Measurements from ENCODE around the gene RASA4B. TPM values are rescaled to one million over a fixed set of nuclear protein-coding genes. Genes with fewer than 3 reads are reported as not detected.
A peak's percentile ranks its signal among the peaks of the same experiment; 100 is the strongest.
"Not testable (repeated sequence)": the region's sequence is repeated elsewhere in the genome, so short reads cannot be mapped to it uniquely, and the experiment has no call there.

The RASA4B gene
- total and polyA plus RNA-seq, 2 experiments from 2014 or later, result 1.0 to 1.1 TPM

DNA sequence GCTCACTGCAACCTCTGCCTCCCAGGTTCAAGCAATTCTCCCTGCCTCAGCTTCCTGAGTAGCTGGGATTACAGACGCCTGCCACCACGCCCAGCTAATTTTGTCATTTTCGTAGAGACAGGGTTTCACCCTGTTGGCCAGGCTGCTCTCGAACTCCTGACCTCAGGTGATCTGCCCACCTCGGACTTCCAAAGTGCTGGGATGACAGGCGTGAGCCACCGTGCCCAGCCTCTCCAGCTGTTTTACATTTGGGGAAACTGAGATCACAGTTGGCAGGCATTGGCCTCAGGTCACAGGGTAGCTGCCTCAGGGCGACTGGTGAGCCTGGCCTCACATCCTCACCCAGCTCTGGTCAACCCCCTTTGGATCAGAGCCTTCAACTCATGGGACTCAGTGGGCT lies 7.0 kb downstream of the RASA4B start:
- not testable (repeated sequence) for H3K27me3 ChIP-seq (replicated peaks; ENCODE audit: insufficient read depth); H4K20me1 ChIP-seq (ENCODE audit: insufficient read depth)
- WGBS, 2 experiments (ENCODE audit: low coverage in 1 of 2, low lambda C conversion rate in 2 of 2, missing lambda C conversion rate in 2 of 2), result 25 to 47% methylated on average over 3 to 6 of the region's 8 CpGs

DNA sequence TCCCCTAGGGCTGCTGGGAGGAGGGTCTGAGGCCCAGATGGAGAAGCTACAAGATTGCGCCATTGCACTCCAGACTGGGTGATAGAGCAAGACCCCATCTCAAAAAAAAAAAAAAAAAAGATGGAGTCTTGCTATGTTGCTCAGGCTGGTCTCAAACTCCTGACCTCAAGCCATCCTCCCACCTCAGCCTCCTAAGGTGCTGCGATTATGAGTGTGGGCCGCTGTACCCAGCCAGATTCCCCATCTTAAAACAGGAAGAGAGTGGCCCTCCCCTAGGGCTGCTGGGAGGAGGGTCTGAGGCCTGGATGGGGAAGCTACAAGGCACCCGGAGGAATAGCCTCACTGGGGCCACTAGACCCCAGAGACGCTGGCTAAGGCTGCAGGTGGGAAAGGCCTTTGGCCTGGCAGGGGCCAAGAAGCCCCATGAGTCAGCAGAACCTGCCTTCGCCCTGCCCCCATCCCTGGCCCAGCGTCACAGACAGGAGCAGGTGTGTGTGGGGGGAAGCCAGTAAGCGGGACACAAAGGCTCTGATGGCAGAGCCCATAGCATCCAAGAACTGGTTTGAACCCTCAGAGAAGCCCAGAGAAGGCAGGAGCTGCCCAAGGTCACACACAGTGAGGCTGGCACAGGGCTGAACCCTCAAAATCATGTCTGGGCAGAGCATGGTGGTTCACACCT lies 10.0 kb downstream of the RASA4B start:
- H3K4me1 ChIP-seq (ENCODE audit: insufficient read depth); H4K20me1 ChIP-seq (ENCODE audit: insufficient read depth); H3K9me2 ChIP-seq (ENCODE audit: insufficient read depth); H3K4me3 ChIP-seq; H2AFZ ChIP-seq; H3K36me3 ChIP-seq (ENCODE audit: low read depth); H3K4me2 ChIP-seq (ENCODE audit: unreplicated experiment); H3K79me2 ChIP-seq (ENCODE audit: insufficient read depth); DNase-seq; H3K9ac ChIP-seq; H3K9me3 ChIP-seq (ENCODE audit: low read depth); H3F3A ChIP-seq (ENCODE audit: insufficient read depth); H3K27me3 ChIP-seq (replicated peaks; ENCODE audit: insufficient read depth); H3K27ac ChIP-seq; in situ Hi-C loops (cut with MboI): not testable (repeated sequence)
- WGBS, 2 experiments (ENCODE audit: low coverage in 1 of 2, low lambda C conversion rate in 2 of 2, missing lambda C conversion rate in 2 of 2), result 92% methylated on average over 2 of the region's 8 CpGs; no CpG with 5 or more reads in 1 of the 2 experiments

More for the DNA sequence above, 7.0 kb downstream of the RASA4B start:
- H3K4me2 ChIP-seq (ENCODE audit: unreplicated experiment); H3K4me3 ChIP-seq; H3K36me3 ChIP-seq (ENCODE audit: low read depth); H3K4me1 ChIP-seq (ENCODE audit: insufficient read depth); H3F3A ChIP-seq (ENCODE audit: insufficient read depth); H3K79me2 ChIP-seq (ENCODE audit: insufficient read depth); in situ Hi-C loops (cut with MboI); H2AFZ ChIP-seq; H3K9ac ChIP-seq; H3K9me3 ChIP-seq (ENCODE audit: low read depth); H3K9me2 ChIP-seq (ENCODE audit: insufficient read depth); H3K27ac ChIP-seq; DNase-seq: not testable (repeated sequence)

DNA sequence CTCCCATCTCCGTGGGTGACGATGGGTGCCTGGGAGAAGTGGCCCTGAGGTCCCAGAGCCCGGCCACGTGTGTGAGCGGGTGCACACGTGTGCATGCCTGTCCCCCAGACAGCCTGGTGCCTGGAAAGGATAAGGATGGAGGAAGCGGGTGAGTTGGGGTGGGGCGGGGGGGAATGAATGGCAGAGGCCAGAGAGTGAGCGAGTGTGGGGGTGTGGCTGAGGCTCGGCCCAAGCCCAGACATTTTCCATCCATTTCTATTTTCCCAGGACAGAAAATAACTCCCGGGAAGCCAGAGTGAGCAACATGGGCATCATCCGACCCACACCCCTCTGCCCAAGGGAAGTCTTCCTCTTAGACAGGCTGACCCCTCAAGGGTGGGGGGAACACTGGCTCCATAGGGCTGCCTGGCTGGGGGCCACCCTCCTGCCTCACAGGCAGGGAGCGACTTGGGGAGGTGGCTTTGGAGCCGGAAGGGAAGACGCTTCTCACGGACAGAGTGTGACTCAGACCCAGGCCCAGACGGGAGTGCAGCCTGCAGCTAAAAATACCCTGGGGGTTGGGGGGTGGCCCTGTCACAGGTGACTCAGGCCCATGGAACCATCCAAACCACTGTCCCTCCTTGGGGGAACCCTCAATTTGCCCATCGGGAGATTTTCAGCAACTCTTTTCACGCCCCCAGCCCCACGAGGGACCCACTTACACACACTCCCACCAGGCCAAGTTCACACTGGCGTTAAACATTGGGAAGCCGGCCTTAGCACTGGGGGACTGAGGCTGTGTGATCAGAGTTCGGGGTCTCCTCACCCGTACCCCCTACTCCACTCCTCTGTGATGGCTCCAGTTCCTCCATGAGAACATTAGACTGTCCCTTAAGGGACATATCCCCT lies 12.0 kb downstream of the RASA4B start:
- H3K4me3 ChIP-seq; H3K36me3 ChIP-seq (ENCODE audit: low read depth); H3F3A ChIP-seq (ENCODE audit: insufficient read depth); H3K27me3 ChIP-seq (replicated peaks; ENCODE audit: insufficient read depth); H3K79me2 ChIP-seq (ENCODE audit: insufficient read depth); H3K4me1 ChIP-seq (ENCODE audit: insufficient read depth); DNase-seq; H3K9ac ChIP-seq; H4K20me1 ChIP-seq (ENCODE audit: insufficient read depth); in situ Hi-C loops (cut with MboI); H3K9me2 ChIP-seq (ENCODE audit: insufficient read depth); H2AFZ ChIP-seq; H3K9me3 ChIP-seq (ENCODE audit: low read depth); H3K4me2 ChIP-seq (ENCODE audit: unreplicated experiment): not testable (repeated sequence)
- WGBS, 2 experiments (ENCODE audit: low coverage in 1 of 2, low lambda C conversion rate in 2 of 2, missing lambda C conversion rate in 2 of 2), result 52 to 60% methylated on average over 3 to 4 of the region's 24 CpGs
- peak overlapping the region; percentile 33 for H3K27ac ChIP-seq

DNA sequence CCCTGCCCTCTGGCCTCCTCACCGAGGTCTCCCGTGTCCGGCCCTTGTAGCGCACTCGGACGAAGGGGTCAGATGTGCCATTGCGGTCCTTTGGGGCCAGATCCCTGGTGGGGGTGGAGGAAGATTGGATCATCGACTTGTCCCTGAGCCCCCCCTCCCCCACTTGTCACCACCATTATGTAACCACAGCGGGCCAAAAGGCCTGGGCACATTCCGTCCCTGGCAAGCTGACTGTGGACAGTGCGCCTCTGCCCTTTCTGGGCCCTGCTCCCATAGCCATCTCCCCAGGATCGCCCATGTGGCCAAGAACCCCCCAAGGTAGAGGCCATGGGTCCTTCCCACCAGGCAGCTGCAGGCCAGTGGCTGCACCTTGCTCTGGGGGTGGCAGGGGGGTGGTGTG lies 14.4 kb downstream of the RASA4B start:
- DNase-seq; H3K79me2 ChIP-seq (ENCODE audit: insufficient read depth); in situ Hi-C loops (cut with MboI); H3K27ac ChIP-seq; H4K20me1 ChIP-seq (ENCODE audit: insufficient read depth); H2AFZ ChIP-seq; H3K36me3 ChIP-seq (ENCODE audit: low read depth); H3K4me3 ChIP-seq; H3K9me3 ChIP-seq (ENCODE audit: low read depth); H3K9me2 ChIP-seq (ENCODE audit: insufficient read depth); H3K4me2 ChIP-seq (ENCODE audit: unreplicated experiment); H3K4me1 ChIP-seq (ENCODE audit: insufficient read depth); H3K27me3 ChIP-seq (replicated peaks; ENCODE audit: insufficient read depth); H3F3A ChIP-seq (ENCODE audit: insufficient read depth); H3K9ac ChIP-seq: not testable (repeated sequence)
- WGBS, 2 experiments (ENCODE audit: low coverage in 1 of 2, low lambda C conversion rate in 2 of 2, missing lambda C conversion rate in 2 of 2), result no CpG with 5 or more reads among the region's 12 CpGs

DNA sequence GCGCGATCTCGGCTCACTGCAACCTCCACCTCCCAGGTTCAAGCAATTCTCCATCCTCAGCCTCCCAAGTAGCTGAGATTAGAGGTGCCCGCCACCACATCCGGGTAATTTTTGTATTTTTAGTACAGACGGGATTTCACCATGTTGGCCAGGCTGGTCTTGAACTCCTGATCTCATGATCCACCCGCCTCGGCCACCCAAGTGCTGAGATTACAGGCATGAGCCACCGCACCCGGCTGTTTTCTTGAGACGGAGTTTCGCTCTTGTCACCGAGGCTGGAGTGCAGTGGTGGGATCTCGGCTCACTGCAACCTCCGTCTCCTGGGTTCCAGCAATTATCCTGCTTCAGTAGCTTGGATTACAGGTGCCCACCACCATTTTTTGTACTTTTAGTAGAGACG lies 19.3 kb downstream of the RASA4B start:
- H3F3A ChIP-seq (ENCODE audit: insufficient read depth); H3K27ac ChIP-seq; H3K4me1 ChIP-seq (ENCODE audit: insufficient read depth); H3K4me3 ChIP-seq; H2AFZ ChIP-seq; H3K27me3 ChIP-seq (replicated peaks; ENCODE audit: insufficient read depth); H3K79me2 ChIP-seq (ENCODE audit: insufficient read depth); H3K36me3 ChIP-seq (ENCODE audit: low read depth); H3K4me2 ChIP-seq (ENCODE audit: unreplicated experiment); DNase-seq; H3K9me3 ChIP-seq (ENCODE audit: low read depth); H3K9me2 ChIP-seq (ENCODE audit: insufficient read depth); in situ Hi-C loops (cut with MboI); H3K9ac ChIP-seq; H4K20me1 ChIP-seq (ENCODE audit: insufficient read depth): not testable (repeated sequence)
- WGBS, 2 experiments (ENCODE audit: low coverage in 1 of 2, low lambda C conversion rate in 2 of 2, missing lambda C conversion rate in 2 of 2), result 89 to 95% methylated on average over 9 to 12 of the region's 16 CpGs

DNA sequence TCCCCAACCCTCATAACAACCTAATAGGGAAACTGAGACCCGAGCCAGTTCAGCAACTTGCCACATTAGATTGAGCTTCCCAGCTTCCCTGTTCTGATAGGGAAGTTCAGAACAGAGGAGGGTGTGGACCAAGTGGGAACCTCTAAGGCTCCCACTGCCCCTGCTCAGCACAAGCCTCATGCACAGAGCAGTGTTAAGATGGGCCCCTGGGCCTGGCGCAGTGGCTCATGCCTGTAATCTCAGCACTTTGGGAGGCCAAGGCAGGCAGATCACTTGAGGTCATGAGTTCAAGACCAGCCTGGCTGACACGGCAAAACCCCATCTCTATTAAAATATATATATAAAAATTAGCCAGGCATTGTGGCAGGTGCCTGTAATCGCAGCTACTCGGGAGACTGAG lies 20.3 kb downstream of the RASA4B start:
- H3K9me2 ChIP-seq (ENCODE audit: insufficient read depth); H2AFZ ChIP-seq; H3K27me3 ChIP-seq (replicated peaks; ENCODE audit: insufficient read depth); H3K36me3 ChIP-seq (ENCODE audit: low read depth); H3K9me3 ChIP-seq (ENCODE audit: low read depth); in situ Hi-C loops (cut with MboI); H3K4me1 ChIP-seq (ENCODE audit: insufficient read depth); H3K79me2 ChIP-seq (ENCODE audit: insufficient read depth); H3F3A ChIP-seq (ENCODE audit: insufficient read depth); H3K9ac ChIP-seq; H3K27ac ChIP-seq; H4K20me1 ChIP-seq (ENCODE audit: insufficient read depth); DNase-seq; H3K4me2 ChIP-seq (ENCODE audit: unreplicated experiment); H3K4me3 ChIP-seq: not testable (repeated sequence)
- 91% methylated on average over 1 of the region's 5 CpGs; no CpG with 5 or more reads in 1 of the 2 experiments for WGBS, 2 experiments (ENCODE audit: low coverage in 1 of 2, low lambda C conversion rate in 2 of 2, missing lambda C conversion rate in 2 of 2)

DNA sequence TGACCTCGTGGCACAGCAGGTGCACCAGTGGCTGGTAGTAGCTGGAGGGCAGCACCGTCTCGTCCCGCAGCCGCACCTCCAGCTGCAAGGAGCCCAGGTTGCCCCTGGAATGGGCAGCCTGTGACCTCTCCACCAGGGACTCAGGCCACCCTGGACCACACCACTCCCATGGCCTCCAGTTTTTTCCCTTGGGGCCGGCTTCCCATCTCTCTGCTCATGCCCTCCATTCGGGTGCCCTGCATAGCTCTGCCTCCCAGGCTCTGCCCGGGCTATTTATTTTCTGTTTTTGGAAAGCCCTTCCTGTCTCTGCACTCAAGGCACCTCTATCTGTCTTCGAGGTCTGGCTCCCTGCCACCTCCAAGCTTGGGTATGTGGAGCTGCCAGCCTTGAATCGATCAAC lies 20.7 kb downstream of the RASA4B start:
- H3K27ac ChIP-seq; H3K9me3 ChIP-seq (ENCODE audit: low read depth); H3K27me3 ChIP-seq (replicated peaks; ENCODE audit: insufficient read depth); H3K4me2 ChIP-seq (ENCODE audit: unreplicated experiment); H3K36me3 ChIP-seq (ENCODE audit: low read depth); H3K79me2 ChIP-seq (ENCODE audit: insufficient read depth); H3K4me3 ChIP-seq; H3F3A ChIP-seq (ENCODE audit: insufficient read depth); DNase-seq; H3K9me2 ChIP-seq (ENCODE audit: insufficient read depth); H3K4me1 ChIP-seq (ENCODE audit: insufficient read depth); H4K20me1 ChIP-seq (ENCODE audit: insufficient read depth); H3K9ac ChIP-seq; H2AFZ ChIP-seq; in situ Hi-C loops (cut with MboI): not testable (repeated sequence)
- whole genome bisulfite sequencing, 2 experiments (ENCODE audit: low coverage in 1 of 2, low lambda C conversion rate in 2 of 2, missing lambda C conversion rate in 2 of 2), result 67 to 68% methylated on average over 1 to 4 of the region's 10 CpGs
